HepG2 (cell line): ENCODE data around the gene CLIP2. TPM values are rescaled to one million over a fixed set of nuclear protein-coding genes. Genes with fewer than 3 reads are reported as not detected.
A peak's percentile ranks its signal among the peaks of the same experiment; 100 is the strongest.

Experiments
- ATM ChIP-seq: fragments of 450-650 bp; IDR thresholded peaks from 2 replicates; pipeline ENCODE4 v1.7.1; 2017; ENCODE audit warnings: mild to moderate bottlenecking, borderline replicate concordance
- BCL6 ChIP-seq: IDR thresholded peaks from 2 replicates; pipeline ENCODE4 v1.6.1; 2016; ENCODE audit warnings: missing genetic modification reagents, missing compliant biosample characterization
- CBX5 ChIP-seq: sonication (generic); formaldehyde crosslinking; IDR thresholded peaks from 2 replicates; pipeline ENCODE4 v1.4.0; 2020; ENCODE audit warnings: missing genetic modification reagents, borderline replicate concordance
- FOSL1 ChIP-seq: sonication (generic); formaldehyde crosslinking; IDR thresholded peaks from 2 replicates; pipeline ENCODE4 v1.9.0; 2021; ENCODE audit warnings: missing genetic modification reagents, borderline replicate concordance
- HDAC6 ChIP-seq: fragments of 200-600 bp; sonication (generic); IDR thresholded peaks from 2 replicates; pipeline ENCODE4 v1.7.0; 2017; ENCODE audit warnings: mild to moderate bottlenecking, antibody characterized with exemption, low read length, low read depth
- IRF9 ChIP-seq: sonication (generic); formaldehyde crosslinking; IDR thresholded peaks from 2 replicates; pipeline ENCODE4 v1.8.0; 2022; ENCODE audit warnings: missing genetic modification reagents, mild to moderate bottlenecking, borderline replicate concordance
- KLF15 ChIP-seq: sonication (generic); formaldehyde crosslinking; IDR thresholded peaks from 2 replicates; pipeline ENCODE4 v1.8.1; 2023; ENCODE audit warnings: borderline replicate concordance, mild to moderate bottlenecking, inconsistent platforms, missing genetic modification reagents, mixed read lengths
- NFATC3 ChIP-seq: sonication (generic); formaldehyde crosslinking; IDR thresholded peaks from 2 replicates; pipeline ENCODE4 v1.5.1; 2020; ENCODE audit warnings: mild to moderate bottlenecking, missing genetic modification reagents
- REXO4 ChIP-seq: sonication (generic); formaldehyde crosslinking; IDR thresholded peaks from 2 replicates; pipeline ENCODE4 v1.8.0; 2022; ENCODE audit warnings: missing genetic modification reagents, mild to moderate bottlenecking, borderline replicate concordance
- RFXAP ChIP-seq: sonication (generic); formaldehyde crosslinking; IDR thresholded peaks from 2 replicates; pipeline ENCODE4 v1.4.0; 2020; ENCODE audit warnings: missing genetic modification reagents, borderline replicate concordance
- SOX6 ChIP-seq, 2 experiments: fragments of 450-650 bp in 1 of 2; sonication (generic) in 1 of 2; formaldehyde crosslinking in 1 of 2; IDR thresholded peaks; 2 replicates each; pipeline versions ENCODE4 v1.4.0 to v1.6.1; 2017 to 2020; ENCODE audit warnings: antibody characterized with exemption in 1 of 2, mild to moderate bottlenecking in 1 of 2, missing genetic modification reagents in 1 of 2
- SRSF1 ChIP-seq: fragments of 200-400 bp; formaldehyde crosslinking; optimal IDR thresholded peaks from 2 replicates; pipeline ENCODE3; 2017; ENCODE audit warnings: mild to moderate bottlenecking, low read depth, low read length, moderate library complexity
- TARDBP ChIP-seq: sonication (generic); formaldehyde crosslinking; IDR thresholded peaks from 2 replicates; pipeline ENCODE4 v1.8.0; 2022; ENCODE audit warnings: mild to moderate bottlenecking, missing genetic modification reagents
- ZBTB38 ChIP-seq: sonication (generic); formaldehyde crosslinking; IDR thresholded peaks from 2 replicates; pipeline ENCODE4 v1.5.1; 2020; ENCODE audit warnings: mild to moderate bottlenecking, missing genetic modification reagents
- ZMYM4 ChIP-seq: sonication (generic); formaldehyde crosslinking; IDR thresholded peaks from 2 replicates; pipeline ENCODE4 v1.8.1; 2023; ENCODE audit warnings: mild to moderate bottlenecking, missing genetic modification reagents
- ZNF205 ChIP-seq: IDR thresholded peaks from 2 replicates; pipeline ENCODE4 v1.6.1; 2018; ENCODE audit warnings: missing biosample characterization, missing genetic modification reagents
- ZNF501 ChIP-seq: sonication (generic); formaldehyde crosslinking; IDR thresholded peaks from 2 replicates; pipeline ENCODE4 v1.5.1; 2020; ENCODE audit warnings: mild to moderate bottlenecking, moderate library complexity, missing genetic modification reagents
- polyA plus RNA-seq, 8 experiments: library from polyadenylated mRNA; depleted of rRNA in 3 of 8; stranded (reverse) in 7 of 8; unstranded in 1 of 8; fragments of >200 nt; fragmentation: Illumina TruSeq in 4 of 8; extraction: Trizol in 4 of 8; gene quantifications; 2 replicates each; pipeline versions ENCODE4 v1.2.1 to v1.2.3, GENCODE V29; 2011 to 2016; ENCODE audit warnings: low read depth in 4 of 8, missing spikeins in 1 of 8, mixed read lengths in 1 of 8; ENCODE audit not compliant: insufficient read depth in 1 of 8
- total RNA-seq, 5 experiments: library from RNA; depleted of rRNA; stranded (reverse); fragments of >200 nt; fragmentation: Illumina TruSeq; extraction: Trizol; gene quantifications; 2 replicates each; pipeline ENCODE4 v1.2.3, GENCODE V29; 2016; ENCODE audit warnings: low read depth in 1 of 5
- TF ChIP-seq, protein P1 (sequence below): sonication (generic); formaldehyde crosslinking; IDR thresholded peaks from 2 replicates; pipeline ENCODE4 v1.4.0; 2020; ENCODE audit warnings: missing genetic modification reagents; ENCODE audit errors: not compliant biosample characterization
- TF ChIP-seq, protein P2 (sequence below): sonication (generic); formaldehyde crosslinking; conservative IDR thresholded peaks from 2 replicates; pipeline ENCODE4 v1.4.0; 2020; ENCODE audit warnings: missing genetic modification reagents
- TF ChIP-seq, protein P3 (sequence below): sonication (generic); formaldehyde crosslinking; IDR thresholded peaks from 2 replicates; pipeline ENCODE4 v1.4.0; 2020; ENCODE audit warnings: low read depth, missing genetic modification reagents

Gene CLIP2
- total and polyA plus RNA-seq, 2 of the 13 experiments (the other 11 are each of a cell fraction or from before 2014, with no cell fraction given) = 6.5 to 17.4 TPM

- TF ChIP-seq BCL6 (CRISPR knock-in tag) (peak; percentile 74), ZBTB38 (CRISPR knock-in tag) (no peak; the same call in 1 of the 2 replicates), CBX5 (CRISPR knock-in tag) (no peak), RFXAP (CRISPR knock-in tag) (0 out of 2 replicates have a peak, but pooled peaks have one; percentile 19), KLF15 (CRISPR knock-in tag) (no peak), ATM (no peak), FOSL1 (CRISPR knock-in tag) (no peak), NFATC3 (no peak), SRSF1 (peak; percentile 45), ZNF205 (CRISPR knock-in tag) (no peak; the same call in 1 of the 2 replicates), ZNF501 (CRISPR knock-in tag) (peak; percentile 64; the same call in 1 of the 2 replicates), IRF9 (CRISPR knock-in tag) (no peak), TARDBP (CRISPR knock-in tag) (no peak; the same call in 1 of the 2 replicates), SOX6 (IDR thresholded peaks at IDR 0.05) (no peak), SOX6 (CRISPR knock-in tag; IDR thresholded peaks at IDR 0.05) (peak; percentile 86), ZMYM4 (CRISPR knock-in tag) (peak; percentile 8; the same call in 1 of the 2 replicates), REXO4 (CRISPR knock-in tag) (no peak), HDAC6 (no peak)
- TF ChIP-seq, protein P1, sequence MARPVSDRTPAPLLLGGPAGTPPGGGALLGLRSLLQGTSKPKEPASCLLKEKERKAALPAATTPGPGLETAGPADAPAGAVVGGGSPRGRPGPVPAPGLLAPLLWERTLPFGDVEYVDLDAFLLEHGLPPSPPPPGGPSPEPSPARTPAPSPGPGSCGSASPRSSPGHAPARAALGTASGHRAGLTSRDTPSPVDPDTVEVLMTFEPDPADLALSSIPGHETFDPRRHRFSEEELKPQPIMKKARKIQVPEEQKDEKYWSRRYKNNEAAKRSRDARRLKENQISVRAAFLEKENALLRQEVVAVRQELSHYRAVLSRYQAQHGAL (CRISPR knock-in tag) = no peak
- TF ChIP-seq, protein P2, sequence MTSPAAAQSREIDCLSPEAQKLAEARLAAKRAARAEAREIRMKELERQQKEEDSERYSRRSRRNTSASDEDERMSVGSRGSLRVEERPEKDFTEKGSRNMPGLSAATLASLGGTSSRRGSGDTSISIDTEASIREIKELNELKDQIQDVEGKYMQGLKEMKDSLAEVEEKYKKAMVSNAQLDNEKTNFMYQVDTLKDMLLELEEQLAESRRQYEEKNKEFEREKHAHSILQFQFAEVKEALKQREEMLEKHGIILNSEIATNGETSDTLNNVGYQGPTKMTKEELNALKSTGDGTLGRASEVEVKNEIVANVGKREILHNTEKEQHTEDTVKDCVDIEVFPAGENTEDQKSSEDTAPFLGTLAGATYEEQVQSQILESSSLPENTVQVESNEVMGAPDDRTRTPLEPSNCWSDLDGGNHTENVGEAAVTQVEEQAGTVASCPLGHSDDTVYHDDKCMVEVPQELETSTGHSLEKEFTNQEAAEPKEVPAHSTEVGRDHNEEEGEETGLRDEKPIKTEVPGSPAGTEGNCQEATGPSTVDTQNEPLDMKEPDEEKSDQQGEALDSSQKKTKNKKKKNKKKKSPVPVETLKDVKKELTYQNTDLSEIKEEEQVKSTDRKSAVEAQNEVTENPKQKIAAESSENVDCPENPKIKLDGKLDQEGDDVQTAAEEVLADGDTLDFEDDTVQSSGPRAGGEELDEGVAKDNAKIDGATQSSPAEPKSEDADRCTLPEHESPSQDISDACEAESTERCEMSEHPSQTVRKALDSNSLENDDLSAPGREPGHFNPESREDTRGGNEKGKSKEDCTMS (CRISPR knock-in tag) = no peak
- TF ChIP-seq, protein P3, sequence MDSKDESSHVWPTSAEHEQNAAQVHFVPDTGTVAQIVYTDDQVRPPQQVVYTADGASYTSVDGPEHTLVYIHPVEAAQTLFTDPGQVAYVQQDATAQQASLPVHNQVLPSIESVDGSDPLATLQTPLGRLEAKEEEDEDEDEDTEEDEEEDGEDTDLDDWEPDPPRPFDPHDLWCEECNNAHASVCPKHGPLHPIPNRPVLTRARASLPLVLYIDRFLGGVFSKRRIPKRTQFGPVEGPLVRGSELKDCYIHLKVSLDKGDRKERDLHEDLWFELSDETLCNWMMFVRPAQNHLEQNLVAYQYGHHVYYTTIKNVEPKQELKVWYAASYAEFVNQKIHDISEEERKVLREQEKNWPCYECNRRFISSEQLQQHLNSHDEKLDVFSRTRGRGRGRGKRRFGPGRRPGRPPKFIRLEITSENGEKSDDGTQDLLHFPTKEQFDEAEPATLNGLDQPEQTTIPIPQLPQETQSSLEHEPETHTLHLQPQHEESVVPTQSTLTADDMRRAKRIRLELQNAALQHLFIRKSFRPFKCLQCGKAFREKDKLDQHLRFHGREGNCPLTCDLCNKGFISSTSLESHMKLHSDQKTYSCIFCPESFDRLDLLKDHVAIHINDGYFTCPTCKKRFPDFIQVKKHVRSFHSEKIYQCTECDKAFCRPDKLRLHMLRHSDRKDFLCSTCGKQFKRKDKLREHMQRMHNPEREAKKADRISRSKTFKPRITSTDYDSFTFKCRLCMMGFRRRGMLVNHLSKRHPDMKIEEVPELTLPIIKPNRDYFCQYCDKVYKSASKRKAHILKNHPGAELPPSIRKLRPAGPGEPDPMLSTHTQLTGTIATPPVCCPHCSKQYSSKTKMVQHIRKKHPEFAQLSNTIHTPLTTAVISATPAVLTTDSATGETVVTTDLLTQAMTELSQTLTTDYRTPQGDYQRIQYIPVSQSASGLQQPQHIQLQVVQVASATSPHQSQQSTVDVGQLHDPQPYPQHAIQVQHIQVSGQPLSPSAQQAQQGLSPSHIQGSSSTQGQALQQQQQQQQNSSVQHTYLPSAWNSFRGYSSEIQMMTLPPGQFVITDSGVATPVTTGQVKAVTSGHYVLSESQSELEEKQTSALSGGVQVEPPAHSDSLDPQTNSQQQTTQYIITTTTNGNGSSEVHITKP (CRISPR knock-in tag) = peak; percentile 67
These were observed 3.8 kb downstream of the CLIP2 start (continued) for GRCh38 chr7:74292757-74293576.
